Tibial nerve (tissue), 3 donors: ENCODE data around the gene TRIM37.

Source experiments
- POLR2A ChIP-seq, 2 donors: fragments of 450-650 bp; IDR thresholded peaks; one replicate each; pipeline ENCODE4 v1.6.1; 2017; ENCODE audit warnings: antibody characterized with exemption in 2 of 2, mild to moderate bottlenecking in 2 of 2, moderate library complexity in 2 of 2
- TF ChIP-seq, protein P1 (sequence below), 5 experiments: fragments of 200-600 bp in 3 of 5; fragments of 450-650 bp in 2 of 5; sonication (generic) in 3 of 5; IDR thresholded peaks; one replicate each; pipeline ENCODE4 v1.5.1; 2016 to 2019; ENCODE audit warnings: antibody characterized with exemption in 5 of 5, mild to moderate bottlenecking in 3 of 5, moderate library complexity in 2 of 5

DNA sequence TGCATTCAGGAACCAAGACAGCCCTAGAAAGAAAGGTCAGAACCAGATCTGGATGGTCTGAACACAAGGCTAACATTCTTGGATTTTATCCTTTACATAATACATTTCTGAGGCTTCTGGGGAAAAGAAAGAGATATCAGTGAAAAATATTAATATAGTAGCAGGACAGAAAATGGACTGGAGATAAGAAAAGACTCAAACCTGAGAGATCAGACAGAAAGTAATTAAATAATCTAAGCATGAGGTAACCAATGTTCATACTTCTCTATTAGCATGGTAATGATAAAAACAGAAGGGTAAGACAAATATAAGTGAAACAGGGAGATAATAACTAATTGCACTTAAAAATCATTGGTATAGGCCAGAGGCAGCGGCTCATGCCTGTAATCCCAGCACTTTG, 5.5 kb downstream of the TRIM37 start:
- TF ChIP-seq, protein P1, sequence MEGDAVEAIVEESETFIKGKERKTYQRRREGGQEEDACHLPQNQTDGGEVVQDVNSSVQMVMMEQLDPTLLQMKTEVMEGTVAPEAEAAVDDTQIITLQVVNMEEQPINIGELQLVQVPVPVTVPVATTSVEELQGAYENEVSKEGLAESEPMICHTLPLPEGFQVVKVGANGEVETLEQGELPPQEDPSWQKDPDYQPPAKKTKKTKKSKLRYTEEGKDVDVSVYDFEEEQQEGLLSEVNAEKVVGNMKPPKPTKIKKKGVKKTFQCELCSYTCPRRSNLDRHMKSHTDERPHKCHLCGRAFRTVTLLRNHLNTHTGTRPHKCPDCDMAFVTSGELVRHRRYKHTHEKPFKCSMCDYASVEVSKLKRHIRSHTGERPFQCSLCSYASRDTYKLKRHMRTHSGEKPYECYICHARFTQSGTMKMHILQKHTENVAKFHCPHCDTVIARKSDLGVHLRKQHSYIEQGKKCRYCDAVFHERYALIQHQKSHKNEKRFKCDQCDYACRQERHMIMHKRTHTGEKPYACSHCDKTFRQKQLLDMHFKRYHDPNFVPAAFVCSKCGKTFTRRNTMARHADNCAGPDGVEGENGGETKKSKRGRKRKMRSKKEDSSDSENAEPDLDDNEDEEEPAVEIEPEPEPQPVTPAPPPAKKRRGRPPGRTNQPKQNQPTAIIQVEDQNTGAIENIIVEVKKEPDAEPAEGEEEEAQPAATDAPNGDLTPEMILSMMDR (IDR thresholded peaks at IDR 0.05) = no peak
- TF ChIP-seq POLR2A (IDR thresholded peaks at IDR 0.05) = no peak
